ENCODE measurements around the gene CCNL2. TPM values are rescaled to one million over a fixed set of nuclear protein-coding genes. Genes with fewer than 3 reads are reported as not detected.

CCNL2 gene
- total and polyA plus RNA-seq, 8 donors = 49.2 to 409 (median 84.1) TPM

GRCh38 chr1:1351511-1352427 lies 47.4 kb downstream of the CCNL2 start:
- Histone ChIP-seq H3K27me3 (no peaks in the 10 kb centered on the region), H3K27ac (no peak overlapping the region), H3K4me3 (no peak overlapping the region), H3K36me3 (no peaks in the 10 kb centered on the region), H3K9me3 (no peaks in the 10 kb centered on the region), H3K4me1 (peaks cover 0 to 6% (median under 1%) of the 10 kb centered on the region in 3 donors)
- ATAC-seq (no peak), DNase-seq (peak in 1 of 6 donors; percentile 60), FAIRE-seq (no peak)
- 71 to 81% methylated on average over 19 to 29 of the region's 29 CpGs for WGBS, 2 donors
- intact Hi-C loops (cut with DNase I) = no loop called here
- TF ChIP-seq, protein P1, sequence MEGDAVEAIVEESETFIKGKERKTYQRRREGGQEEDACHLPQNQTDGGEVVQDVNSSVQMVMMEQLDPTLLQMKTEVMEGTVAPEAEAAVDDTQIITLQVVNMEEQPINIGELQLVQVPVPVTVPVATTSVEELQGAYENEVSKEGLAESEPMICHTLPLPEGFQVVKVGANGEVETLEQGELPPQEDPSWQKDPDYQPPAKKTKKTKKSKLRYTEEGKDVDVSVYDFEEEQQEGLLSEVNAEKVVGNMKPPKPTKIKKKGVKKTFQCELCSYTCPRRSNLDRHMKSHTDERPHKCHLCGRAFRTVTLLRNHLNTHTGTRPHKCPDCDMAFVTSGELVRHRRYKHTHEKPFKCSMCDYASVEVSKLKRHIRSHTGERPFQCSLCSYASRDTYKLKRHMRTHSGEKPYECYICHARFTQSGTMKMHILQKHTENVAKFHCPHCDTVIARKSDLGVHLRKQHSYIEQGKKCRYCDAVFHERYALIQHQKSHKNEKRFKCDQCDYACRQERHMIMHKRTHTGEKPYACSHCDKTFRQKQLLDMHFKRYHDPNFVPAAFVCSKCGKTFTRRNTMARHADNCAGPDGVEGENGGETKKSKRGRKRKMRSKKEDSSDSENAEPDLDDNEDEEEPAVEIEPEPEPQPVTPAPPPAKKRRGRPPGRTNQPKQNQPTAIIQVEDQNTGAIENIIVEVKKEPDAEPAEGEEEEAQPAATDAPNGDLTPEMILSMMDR (IDR thresholded peaks at IDR 0.05) = no peak

DNA sequence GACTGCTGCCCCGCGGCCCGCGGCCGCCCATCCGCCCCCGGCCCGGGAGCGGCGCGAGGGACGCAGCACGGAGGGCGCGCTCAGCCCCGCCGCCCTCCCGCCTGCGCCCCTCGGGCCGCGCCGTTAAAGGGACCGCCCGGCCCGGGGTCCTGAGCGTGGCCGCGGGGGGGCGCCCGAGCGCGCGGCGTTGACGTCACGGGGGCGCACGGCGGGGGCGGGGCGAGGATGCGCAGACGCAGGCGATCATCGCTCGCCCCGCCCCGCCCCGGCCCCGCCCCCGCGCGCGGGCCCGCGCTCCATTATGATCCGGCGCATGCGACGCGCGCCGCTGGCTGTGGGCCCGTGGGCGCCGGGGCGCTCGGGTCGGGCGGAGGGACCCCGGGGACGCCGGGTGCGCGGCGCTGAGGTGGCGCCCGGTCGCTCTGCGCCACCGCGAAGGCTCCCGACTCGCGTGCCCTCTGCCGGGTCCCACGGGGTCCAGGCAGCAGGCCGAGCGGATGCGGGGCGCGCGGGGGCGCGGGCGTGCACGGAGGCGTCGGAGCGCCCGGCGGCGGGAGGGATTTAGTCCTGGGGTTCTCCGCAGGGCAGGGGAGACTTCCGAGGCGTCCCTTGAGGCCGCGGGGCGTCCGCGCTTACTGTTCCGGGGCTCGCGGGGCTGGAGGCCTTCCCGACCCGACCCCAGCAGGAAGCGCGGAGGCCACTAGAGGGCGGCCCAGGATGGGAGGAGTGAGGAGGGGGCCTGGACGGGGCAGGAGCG lies 49.7 kb downstream of the CCNL2 start, which contains the start of gene DVL1:
DVL1 (minus strand) TSS at position 163 of the 757 bp plus-strand sequence. CDS start 353 bp downstream, outside the sequence.
- Histone ChIP-seq H3K4me1 (peaks cover 8 to 20% (median 11%) of the 10 kb centered on the region in 3 donors), H3K27me3 (no peaks in the 10 kb centered on the region), H3K27ac (peak within 1 kb of the TSS; percentile 53 to 78 (median 71)), H3K36me3 (no peaks in the 10 kb centered on the region), H3K9me3 (no peaks in the 10 kb centered on the region), H3K4me3 (peak within 1 kb of the TSS; percentile 55 to 81 (median 68))
- intact Hi-C loops (cut with DNase I) = no loop called here
- DNase-seq (peak in 4 of 6 donors; percentile 66 to 92 (median 76)), FAIRE-seq (no peak), ATAC-seq (peak; percentile 42 to 66 (median 50))
- TF ChIP-seq, protein P1 (IDR thresholded peaks at IDR 0.05) = peak in 2 of 4 donors; percentile 11 to 22
- WGBS, 2 donors = 1% methylated on average over 44 to 122 of the region's 122 CpGs

- Histone ChIP-seq H3K4me1 (peaks cover 8 to 20% (median 11%) of the 10 kb centered on the region in 3 donors), H3K36me3 (no peaks in the 10 kb centered on the region), H3K9me3 (no peaks in the 10 kb centered on the region), H3K27ac (peak overlapping the region; percentile 53 to 78 (median 71)), H3K4me3 (peak overlapping the region; percentile 55 to 81 (median 66)), H3K27me3 (no peaks in the 10 kb centered on the region)
- TF ChIP-seq, protein P1 (IDR thresholded peaks at IDR 0.05) = no peak
- peak in 2 of 6 donors; percentile 61 to 69 for DNase-seq
- intact Hi-C loops (cut with DNase I) = no loop called here
- WGBS, 2 donors = 0 to 1% methylated on average over 67 to 109 of the region's 109 CpGs
- FAIRE-seq = no peak
- ATAC-seq = peak; percentile 2 to 10 (median 8)
Measured at GRCh38 chr1:1348420-1349255, 50.5 kb downstream of the CCNL2 start.

DNA sequence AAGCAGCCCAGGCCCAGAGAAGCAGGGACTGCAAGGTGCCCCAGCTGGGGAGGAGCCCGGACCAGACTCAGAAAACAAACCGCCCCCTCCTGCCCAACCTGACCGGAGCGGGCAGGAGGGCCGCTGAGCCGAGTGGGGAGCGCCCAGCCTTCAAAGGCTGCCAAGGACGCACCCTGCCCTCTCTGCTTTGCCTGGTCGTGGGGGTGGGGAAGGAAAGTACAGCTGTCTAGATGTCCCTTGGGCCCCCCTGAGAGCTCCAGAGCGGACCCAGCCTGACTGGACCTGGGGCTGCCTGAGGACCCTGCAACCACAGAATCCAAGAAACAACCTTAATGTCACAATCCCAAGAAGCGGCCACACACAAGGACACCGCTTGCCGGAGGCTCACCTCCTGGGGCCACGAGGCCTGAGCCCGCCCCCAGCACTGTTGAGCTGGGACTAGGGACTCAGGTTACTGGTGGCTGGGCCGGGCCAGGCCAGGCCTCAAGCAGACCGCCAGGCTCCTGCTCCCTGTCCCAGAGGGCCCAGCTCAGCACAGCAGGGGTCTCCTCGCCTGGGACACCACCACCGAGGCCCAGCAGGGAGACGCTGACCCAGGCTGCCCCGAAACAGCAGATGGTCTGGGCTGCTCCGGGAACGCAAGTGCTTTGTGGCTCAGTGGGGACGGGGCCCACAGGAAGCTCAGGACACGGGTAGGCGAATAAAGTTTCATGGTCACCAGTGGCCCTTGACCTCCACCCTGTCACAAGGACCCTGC lies 51.3 kb downstream of the CCNL2 start:
- Histone ChIP-seq H3K27ac (peak overlapping the region; percentile 53 to 78 (median 71)), H3K9me3 (no peaks in the 10 kb centered on the region), H3K4me3 (peak overlapping the region; percentile 55 to 81 (median 66)), H3K4me1 (peaks cover 8 to 20% (median 11%) of the 10 kb centered on the region in 3 donors), H3K36me3 (no peaks in the 10 kb centered on the region), H3K27me3 (no peaks in the 10 kb centered on the region)
- peak in 4 of 6 donors; percentile 66 to 73 (median 72) for DNase-seq
- ATAC-seq = peak; percentile 55 to 79 (median 66)
- TF ChIP-seq, protein P1 (IDR thresholded peaks at IDR 0.05) = no peak
- WGBS, 2 donors = 7 to 11% methylated on average over 26 of the region's 26 CpGs
- FAIRE-seq = no peak
- intact Hi-C loops (cut with DNase I) = no loop called here
